Stimulated activated naive CD4-positive, alpha-beta T cell treated with Interleukin-2 at 50 U/mL for 16 hours (primary cell): Measurements from ENCODE around the gene CCNO.

Experiments used
- DNase-seq: peaks from one replicate; lab custom pipeline; 2025; lab: John Stamatoyannopoulos, UW

CCNO gene

DNA sequence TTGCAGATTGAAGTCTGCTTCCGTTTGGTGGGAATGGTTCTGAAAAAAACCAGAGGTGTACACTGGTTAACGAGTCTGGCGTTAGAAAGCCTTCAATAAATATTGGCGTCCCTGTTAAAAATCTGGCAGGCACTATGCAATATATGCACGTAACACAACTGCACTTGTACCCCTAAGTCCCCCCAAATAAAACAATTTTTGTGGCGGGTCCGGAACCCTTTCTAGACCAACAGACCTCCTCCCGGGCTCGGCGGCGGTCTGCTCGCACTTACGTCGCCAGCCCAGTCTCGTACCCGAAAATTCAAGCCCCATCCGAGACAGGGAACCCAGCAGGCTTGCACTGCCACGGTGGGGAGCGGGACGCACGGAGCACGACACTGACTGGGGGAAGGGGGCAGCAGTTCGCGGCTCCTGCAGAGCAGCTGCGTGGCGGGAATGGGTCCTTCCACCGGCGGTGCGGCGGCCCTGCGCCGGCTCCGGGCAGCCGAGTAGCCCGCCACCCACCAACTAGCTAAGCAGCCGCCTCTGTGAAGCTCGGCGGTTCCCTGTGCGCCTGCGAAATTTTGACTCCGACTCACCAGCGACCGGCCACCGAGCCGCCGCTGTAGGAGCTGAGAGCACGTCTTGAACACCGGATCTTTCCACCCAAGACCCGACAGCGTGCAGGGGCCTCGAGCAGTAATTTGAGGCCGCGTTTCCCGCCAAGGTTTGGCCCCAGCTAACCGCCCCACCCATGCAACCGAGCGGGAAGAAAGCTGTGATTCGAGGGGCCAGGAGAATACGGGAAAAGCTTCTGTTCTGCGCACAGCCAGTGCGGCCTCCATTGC lies 10.2 kb downstream of the CCNO start:
- DNase-seq = no peak

DNA sequence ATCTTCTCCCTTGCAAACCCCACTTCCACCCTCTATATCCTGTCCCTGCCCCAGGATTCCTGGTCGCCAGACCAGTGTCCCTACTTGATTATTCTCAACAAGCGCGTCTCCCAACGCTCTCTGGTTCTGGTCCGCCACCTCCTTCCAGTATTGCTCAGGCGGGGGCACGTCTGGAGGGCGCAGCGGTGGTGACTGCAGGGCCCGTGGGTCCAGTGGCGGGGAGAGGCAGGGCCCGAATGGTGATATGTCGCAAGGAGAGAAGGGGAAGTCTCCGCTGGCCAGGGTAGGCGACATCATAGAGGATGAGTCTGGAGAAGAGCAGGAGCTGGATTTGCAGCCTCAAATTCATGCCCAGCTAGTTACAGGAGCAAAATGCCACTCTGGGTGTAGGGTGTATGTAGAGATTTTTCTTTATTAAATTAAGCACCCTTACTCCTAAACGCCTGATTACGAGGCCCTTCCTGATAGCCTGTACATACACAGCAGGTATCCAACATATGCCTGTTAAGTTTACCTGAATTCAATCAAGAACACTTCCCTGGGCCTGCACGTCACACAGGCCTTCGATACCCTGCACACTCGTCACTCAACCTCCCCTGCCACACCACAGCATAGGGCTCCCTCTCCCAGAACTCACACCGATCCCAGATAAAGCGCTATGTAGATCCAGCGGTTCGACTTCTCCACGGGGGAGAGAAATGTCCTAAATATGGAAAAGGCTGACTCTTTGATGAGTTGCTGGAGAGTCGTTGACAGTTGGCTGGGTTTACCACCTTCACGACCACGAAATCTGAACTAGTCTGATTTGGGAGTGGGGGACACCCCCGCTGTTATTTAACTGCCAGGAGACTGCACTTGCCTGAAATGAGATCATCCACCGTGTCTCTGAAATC lies 11.1 kb downstream of the CCNO start:
- no peak for DNase-seq

- no peak for DNase-seq
Measured at GRCh38 chr5:55220433-55221185, 12.8 kb downstream of the CCNO start.

DNA sequence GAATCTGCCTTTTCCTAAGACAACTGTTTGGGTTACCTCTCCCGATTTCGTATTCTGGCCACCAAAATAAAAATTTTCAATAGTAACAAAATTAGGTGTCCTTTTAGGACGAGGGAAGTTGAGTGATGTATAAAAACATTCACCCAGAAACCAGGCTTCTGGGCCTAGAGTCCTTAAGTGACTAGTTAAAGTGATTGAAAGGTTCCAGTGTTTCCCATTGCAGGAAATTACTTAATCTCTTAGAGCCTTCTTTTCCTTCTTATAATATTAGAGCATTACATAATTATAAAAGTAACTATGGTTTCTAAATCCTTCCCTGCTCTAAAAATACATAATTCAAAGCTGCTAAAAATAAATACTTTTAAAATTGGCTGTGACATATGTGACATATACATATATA lies 13.6 kb downstream of the CCNO start:
- DNase-seq = no peak

GRCh38 chr5:55218967-55219366 lies 14.4 kb downstream of the CCNO start:
- DNase-seq = no peak

- DNase-seq = no peak
Measured at GRCh38 chr5:55211184-55211874, 22.1 kb downstream of the CCNO start.

- DNase-seq = no peak
Measured at GRCh38 chr5:55205001-55205400, 28.4 kb downstream of the CCNO start.

- DNase-seq = no peak
Measured at GRCh38 chr5:55191165-55191564, 42.2 kb downstream of the CCNO start.

- no peak for DNase-seq
Measured at GRCh38 chr5:55188656-55189540, 44.5 kb downstream of the CCNO start.

DNA sequence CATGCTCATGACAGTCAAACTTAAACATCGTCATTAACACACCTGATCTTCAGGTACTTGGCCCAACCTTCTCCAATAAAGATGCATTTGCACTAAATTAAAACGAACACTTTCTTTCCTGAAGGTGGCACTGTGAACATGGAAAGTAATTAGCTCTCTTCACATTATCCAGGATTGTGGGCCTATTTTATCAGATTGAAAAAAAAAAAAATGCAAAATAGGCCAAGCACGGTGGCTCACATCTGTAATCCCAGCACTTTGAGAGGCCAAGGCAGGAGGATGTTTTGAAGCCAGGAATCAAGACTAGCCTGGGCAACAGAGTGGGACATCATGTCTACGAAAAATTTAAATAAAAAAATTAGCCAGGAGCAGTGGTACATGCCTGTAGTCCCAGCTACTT lies 46.0 kb downstream of the CCNO start:
- DNase-seq = no peak
